ENCODE data around the gene GCNT1. TPM values are rescaled to one million over a fixed set of nuclear protein-coding genes. Genes with fewer than 3 reads are reported as not detected.

The GCNT1 gene
- total RNA-seq, 1 experiment from 2014 or later: 0.28 TPM

DNA sequence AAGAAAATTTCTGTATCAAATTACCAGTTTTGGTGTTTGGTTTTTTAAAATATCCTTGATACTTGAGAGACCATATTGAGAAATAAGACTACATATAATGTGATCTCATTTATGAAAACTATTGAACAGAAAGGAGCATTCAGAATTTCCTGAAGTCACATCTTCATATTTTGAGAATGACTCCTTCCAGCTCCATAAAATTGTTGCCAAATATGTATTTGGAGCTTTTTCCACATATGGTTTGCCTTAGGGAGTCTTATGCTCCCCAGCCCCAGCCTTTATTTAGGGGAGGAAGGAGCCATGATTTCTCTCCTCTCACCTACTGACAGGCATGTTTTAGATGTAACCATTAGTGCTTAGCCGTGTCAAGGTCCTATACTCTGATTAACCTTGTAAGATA, 51.1 kb downstream of the GCNT1 start:
- no TSS peak for BruUV-seq (replicated peaks)
- ChIA-PET POLR2A (no interaction called here), CTCF (no interaction called here)
- Histone ChIP-seq H3K27ac (ENCODE audit: low read length) (no peak overlapping the region), H3K9me3 (ENCODE audit: control insufficient read depth, insufficient read depth, low read depth, low read length) (no peaks in the 10 kb centered on the region), H3K4me1 (ENCODE audit: control insufficient read depth, insufficient read depth, low read length) (no peaks in the 10 kb centered on the region), H3K4me3 (ENCODE audit: low read depth in 2 of 2, low read length in 2 of 2) (no peak overlapping the region), H3K27me3 (ENCODE audit: control insufficient read depth, insufficient read depth, low read length) (no peaks in the 10 kb centered on the region), H3K36me3 (ENCODE audit: control insufficient read depth, insufficient read depth, low read length) (no peaks in the 10 kb centered on the region)
- no peak for ATAC-seq
- in situ Hi-C loops (cut with HindIII; ENCODE audit: low pct_unique_long_range_greater_than_20kb, low sequenced_read_pairs): no loop called here
- DNase-seq (ENCODE audit: low read depth, low spot score): no peak
- intact Hi-C loops (cut with micrococcal nuclease; ENCODE audit: unreplicated experiment): no loop called here
- no peak for TF ChIP-seq SIN3A (IDR thresholded peaks at IDR 0.05; ENCODE audit: borderline replicate concordance, insufficient read depth, low read depth, low read length)
- TF ChIP-seq, protein P1, sequence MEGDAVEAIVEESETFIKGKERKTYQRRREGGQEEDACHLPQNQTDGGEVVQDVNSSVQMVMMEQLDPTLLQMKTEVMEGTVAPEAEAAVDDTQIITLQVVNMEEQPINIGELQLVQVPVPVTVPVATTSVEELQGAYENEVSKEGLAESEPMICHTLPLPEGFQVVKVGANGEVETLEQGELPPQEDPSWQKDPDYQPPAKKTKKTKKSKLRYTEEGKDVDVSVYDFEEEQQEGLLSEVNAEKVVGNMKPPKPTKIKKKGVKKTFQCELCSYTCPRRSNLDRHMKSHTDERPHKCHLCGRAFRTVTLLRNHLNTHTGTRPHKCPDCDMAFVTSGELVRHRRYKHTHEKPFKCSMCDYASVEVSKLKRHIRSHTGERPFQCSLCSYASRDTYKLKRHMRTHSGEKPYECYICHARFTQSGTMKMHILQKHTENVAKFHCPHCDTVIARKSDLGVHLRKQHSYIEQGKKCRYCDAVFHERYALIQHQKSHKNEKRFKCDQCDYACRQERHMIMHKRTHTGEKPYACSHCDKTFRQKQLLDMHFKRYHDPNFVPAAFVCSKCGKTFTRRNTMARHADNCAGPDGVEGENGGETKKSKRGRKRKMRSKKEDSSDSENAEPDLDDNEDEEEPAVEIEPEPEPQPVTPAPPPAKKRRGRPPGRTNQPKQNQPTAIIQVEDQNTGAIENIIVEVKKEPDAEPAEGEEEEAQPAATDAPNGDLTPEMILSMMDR (IDR thresholded peaks at IDR 0.05): no peak
- TF ChIP-seq, protein P2, sequence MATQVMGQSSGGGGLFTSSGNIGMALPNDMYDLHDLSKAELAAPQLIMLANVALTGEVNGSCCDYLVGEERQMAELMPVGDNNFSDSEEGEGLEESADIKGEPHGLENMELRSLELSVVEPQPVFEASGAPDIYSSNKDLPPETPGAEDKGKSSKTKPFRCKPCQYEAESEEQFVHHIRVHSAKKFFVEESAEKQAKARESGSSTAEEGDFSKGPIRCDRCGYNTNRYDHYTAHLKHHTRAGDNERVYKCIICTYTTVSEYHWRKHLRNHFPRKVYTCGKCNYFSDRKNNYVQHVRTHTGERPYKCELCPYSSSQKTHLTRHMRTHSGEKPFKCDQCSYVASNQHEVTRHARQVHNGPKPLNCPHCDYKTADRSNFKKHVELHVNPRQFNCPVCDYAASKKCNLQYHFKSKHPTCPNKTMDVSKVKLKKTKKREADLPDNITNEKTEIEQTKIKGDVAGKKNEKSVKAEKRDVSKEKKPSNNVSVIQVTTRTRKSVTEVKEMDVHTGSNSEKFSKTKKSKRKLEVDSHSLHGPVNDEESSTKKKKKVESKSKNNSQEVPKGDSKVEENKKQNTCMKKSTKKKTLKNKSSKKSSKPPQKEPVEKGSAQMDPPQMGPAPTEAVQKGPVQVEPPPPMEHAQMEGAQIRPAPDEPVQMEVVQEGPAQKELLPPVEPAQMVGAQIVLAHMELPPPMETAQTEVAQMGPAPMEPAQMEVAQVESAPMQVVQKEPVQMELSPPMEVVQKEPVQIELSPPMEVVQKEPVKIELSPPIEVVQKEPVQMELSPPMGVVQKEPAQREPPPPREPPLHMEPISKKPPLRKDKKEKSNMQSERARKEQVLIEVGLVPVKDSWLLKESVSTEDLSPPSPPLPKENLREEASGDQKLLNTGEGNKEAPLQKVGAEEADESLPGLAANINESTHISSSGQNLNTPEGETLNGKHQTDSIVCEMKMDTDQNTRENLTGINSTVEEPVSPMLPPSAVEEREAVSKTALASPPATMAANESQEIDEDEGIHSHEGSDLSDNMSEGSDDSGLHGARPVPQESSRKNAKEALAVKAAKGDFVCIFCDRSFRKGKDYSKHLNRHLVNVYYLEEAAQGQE (IDR thresholded peaks at IDR 0.05; ENCODE audit: insufficient read depth in 1 of 2, low read depth in 2 of 2, low read length in 1 of 2): no peak
- no peak for TF ChIP-seq POLR2AphosphoS5 (IDR thresholded peaks at IDR 0.05; ENCODE audit: low read depth, low read length)
- no peak for TF ChIP-seq TCF7L2 (IDR thresholded peaks at IDR 0.05; ENCODE audit: low read depth, low read length)

DNA sequence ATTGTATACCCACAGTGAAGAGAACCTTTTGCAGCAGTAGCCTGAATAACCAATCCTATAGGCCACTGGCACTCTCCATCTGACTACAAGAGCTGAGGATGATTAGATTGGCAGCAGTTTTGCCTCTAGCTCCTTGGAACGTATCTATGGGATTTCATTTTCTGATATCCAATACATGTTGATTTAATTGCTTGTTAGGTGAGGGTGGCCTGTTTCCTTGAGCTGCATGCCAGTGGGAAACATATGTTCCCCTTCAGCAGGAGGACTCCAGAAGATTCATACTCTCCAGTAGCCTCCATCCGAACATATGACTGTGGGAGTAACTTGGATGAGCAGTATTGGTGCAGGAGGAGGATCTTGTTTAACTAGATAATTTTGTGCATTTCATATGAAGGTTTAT, 51.5 kb downstream of the GCNT1 start:
- no peaks in the 10 kb centered on the region for H3K4me1 ChIP-seq (ENCODE audit: control insufficient read depth, insufficient read depth, low read length)
- DNase-seq (ENCODE audit: low read depth, low spot score): no peak
- BruUV-seq (replicated peaks): no TSS peak
- H3K27me3 ChIP-seq (ENCODE audit: control insufficient read depth, insufficient read depth, low read length): no peaks in the 10 kb centered on the region
- POLR2A ChIA-PET: no interaction called here
- in situ Hi-C loops (cut with HindIII; ENCODE audit: low pct_unique_long_range_greater_than_20kb, low sequenced_read_pairs): no loop called here
- H3K27ac ChIP-seq (ENCODE audit: low read length): no peak overlapping the region
- H3K4me3 ChIP-seq (ENCODE audit: low read depth in 2 of 2, low read length in 2 of 2): no peak overlapping the region
- intact Hi-C loops (cut with micrococcal nuclease; ENCODE audit: unreplicated experiment): no loop called here
- H3K9me3 ChIP-seq (ENCODE audit: control insufficient read depth, insufficient read depth, low read depth, low read length): no peaks in the 10 kb centered on the region
- TF ChIP-seq, protein P1 (IDR thresholded peaks at IDR 0.05): no peak
- no peak for TF ChIP-seq SIN3A (IDR thresholded peaks at IDR 0.05; ENCODE audit: borderline replicate concordance, insufficient read depth, low read depth, low read length)
- TF ChIP-seq, protein P2 (IDR thresholded peaks at IDR 0.05; ENCODE audit: insufficient read depth in 1 of 2, low read depth in 2 of 2, low read length in 1 of 2): no peak
- TF ChIP-seq TCF7L2 (IDR thresholded peaks at IDR 0.05; ENCODE audit: low read depth, low read length): no peak
- TF ChIP-seq POLR2AphosphoS5 (IDR thresholded peaks at IDR 0.05; ENCODE audit: low read depth, low read length): no peak
- H3K36me3 ChIP-seq (ENCODE audit: control insufficient read depth, insufficient read depth, low read length): no peaks in the 10 kb centered on the region
- CTCF ChIA-PET: no interaction called here
- ATAC-seq: no peak

Data from Panc1 (cell line).